Measurements from ENCODE around the gene CTNNA1. TPM values are rescaled to one million over a fixed set of nuclear protein-coding genes. Genes with fewer than 3 reads are reported as not detected.

Gene CTNNA1
- total RNA-seq, 1 experiment from 2014 or later = 1.9 TPM

DNA sequence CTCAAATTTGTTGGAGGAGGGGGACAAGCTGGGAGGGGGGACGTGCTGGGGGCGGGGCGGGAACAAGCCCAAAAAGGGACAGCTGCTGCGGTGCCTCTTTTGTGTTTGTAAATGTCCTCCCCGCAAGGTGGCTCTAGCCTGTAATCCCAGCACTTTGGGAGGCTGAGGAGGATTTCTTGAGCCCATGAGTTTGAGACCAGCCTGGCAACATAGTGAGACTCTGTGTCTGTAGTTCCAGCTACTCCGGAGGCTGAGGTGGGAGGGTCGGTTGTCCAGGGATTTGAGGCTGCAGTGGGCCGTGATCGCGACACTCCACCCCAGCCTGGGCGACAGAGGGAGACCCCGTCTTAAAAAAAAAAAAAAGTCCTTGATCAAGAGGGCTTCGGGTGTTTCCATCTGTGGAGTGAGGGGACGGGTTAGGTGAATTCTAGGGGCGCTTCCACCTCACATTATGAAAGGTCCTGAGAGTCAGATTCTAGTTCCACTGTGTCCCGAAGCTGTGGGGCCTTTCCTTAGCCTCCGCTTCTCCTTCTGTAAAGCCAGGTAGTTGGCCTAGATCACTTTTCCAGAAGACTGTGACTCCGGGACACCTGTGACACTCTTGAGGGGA lies 779 bp upstream of the CTNNA1 start:
- no peaks in the 10 kb centered on the region for H3F3A ChIP-seq (ENCODE audit: low read length, unreplicated experiment)
- peak overlapping the region; percentile 94 for H3K4me2 ChIP-seq (ENCODE audit: low read length)
- ATAC-seq (peak; percentile 28), DNase-seq (peak; percentile 37)
- TF ChIP-seq EZH2 (IDR thresholded peaks at IDR 0.05; ENCODE audit: low read length, unreplicated experiment) = no peak
- TF ChIP-seq, protein P1, sequence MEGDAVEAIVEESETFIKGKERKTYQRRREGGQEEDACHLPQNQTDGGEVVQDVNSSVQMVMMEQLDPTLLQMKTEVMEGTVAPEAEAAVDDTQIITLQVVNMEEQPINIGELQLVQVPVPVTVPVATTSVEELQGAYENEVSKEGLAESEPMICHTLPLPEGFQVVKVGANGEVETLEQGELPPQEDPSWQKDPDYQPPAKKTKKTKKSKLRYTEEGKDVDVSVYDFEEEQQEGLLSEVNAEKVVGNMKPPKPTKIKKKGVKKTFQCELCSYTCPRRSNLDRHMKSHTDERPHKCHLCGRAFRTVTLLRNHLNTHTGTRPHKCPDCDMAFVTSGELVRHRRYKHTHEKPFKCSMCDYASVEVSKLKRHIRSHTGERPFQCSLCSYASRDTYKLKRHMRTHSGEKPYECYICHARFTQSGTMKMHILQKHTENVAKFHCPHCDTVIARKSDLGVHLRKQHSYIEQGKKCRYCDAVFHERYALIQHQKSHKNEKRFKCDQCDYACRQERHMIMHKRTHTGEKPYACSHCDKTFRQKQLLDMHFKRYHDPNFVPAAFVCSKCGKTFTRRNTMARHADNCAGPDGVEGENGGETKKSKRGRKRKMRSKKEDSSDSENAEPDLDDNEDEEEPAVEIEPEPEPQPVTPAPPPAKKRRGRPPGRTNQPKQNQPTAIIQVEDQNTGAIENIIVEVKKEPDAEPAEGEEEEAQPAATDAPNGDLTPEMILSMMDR (conservative IDR thresholded peaks at IDR 0.05; ENCODE audit: low read depth, low read length) = peak; percentile 5; the same call in 1 of the 2 replicates
- ChIA-PET POLR2A (ENCODE audit: unreplicated experiment) (no interaction called here), CTCF (no interaction called here)
- H4K20me1 ChIP-seq (ENCODE audit: low read length) = peaks cover 31% of the 10 kb centered on the region
- intact Hi-C loops (cut with micrococcal nuclease) = no loop called here
- H3K9me2 ChIP-seq (replicated peaks; ENCODE audit: low read length) = no peaks in the 10 kb centered on the region
- no peaks in the 10 kb centered on the region for H3K9me3 ChIP-seq (ENCODE audit: low read length)
- TSS peak; percentile 78 for BruUV-seq (replicated peaks)
- H3K27me3 ChIP-seq (ENCODE audit: low read length) = no peaks in the 10 kb centered on the region
- H3K27ac ChIP-seq (ENCODE audit: low read length) = peak overlapping the region; percentile 87
- H3K9ac ChIP-seq (ENCODE audit: low read length) = peak overlapping the region; percentile 94
- no peaks in the 10 kb centered on the region for H3K36me3 ChIP-seq (ENCODE audit: low read depth, low read length)
- H3K4me3 ChIP-seq (ENCODE audit: low read length) = peak overlapping the region; percentile 76
- peaks cover 42% of the 10 kb centered on the region for H3K79me2 ChIP-seq (ENCODE audit: low read length)
- H3K4me1 ChIP-seq (ENCODE audit: insufficient read depth, low read length) = peaks cover 13% of the 10 kb centered on the region
- H2AFZ ChIP-seq (ENCODE audit: low read length) = peak overlapping the region; percentile 75

DNA sequence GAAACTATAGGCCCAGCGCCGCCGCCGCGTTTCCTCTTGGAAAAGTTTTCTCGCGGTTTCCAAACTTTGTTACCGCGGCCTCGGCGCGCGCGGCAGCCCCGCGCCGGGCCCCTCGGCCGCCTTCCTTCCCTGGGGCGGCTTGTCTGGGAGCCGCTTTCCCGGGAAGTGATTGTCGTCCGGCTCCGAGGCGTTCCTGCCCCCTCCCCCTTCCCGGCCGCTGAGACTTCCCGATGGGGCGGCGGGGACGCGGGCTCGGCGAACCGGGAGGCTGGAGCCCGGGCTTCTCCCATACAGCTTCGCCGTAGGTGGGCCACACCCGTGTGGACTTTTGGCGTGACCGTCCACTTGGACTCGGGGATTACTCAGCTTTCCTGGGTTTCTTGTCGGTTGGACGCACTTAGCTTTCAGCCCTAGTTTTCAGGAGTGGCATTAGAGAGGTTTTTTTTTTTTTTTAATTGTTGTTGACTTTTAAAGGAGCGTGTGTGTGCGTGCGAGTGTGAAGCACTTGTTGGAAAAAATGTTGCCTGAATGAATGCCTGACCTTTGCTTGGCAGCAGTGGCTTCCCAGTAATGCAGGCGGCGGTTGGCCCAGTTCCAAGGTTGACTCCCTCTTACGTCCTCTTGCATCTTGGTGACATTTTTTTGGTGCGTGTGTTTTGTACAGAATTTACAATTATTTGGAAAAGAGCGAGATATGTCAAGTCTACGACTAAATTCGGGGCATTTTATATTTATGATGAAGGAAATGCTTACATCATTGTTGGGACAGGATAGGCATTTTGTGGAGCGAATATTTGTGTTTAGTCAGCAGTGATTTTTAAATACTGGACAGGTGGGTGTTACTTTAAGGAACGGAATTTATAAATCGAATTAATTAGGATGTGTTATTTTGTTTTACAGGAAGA lies 821 bp downstream of the CTNNA1 start:
- Histone ChIP-seq H3K27ac (ENCODE audit: low read length) (peak overlapping the region; percentile 87), H3K4me2 (ENCODE audit: low read length) (peak overlapping the region; percentile 96), H3K79me2 (ENCODE audit: low read length) (peaks cover 56% of the 10 kb centered on the region), H3K9me2 (replicated peaks; ENCODE audit: low read length) (no peaks in the 10 kb centered on the region), H3K9ac (ENCODE audit: low read length) (peak overlapping the region; percentile 94), H3K27me3 (ENCODE audit: low read length) (no peaks in the 10 kb centered on the region), H3F3A (ENCODE audit: low read length, unreplicated experiment) (no peaks in the 10 kb centered on the region), H2AFZ (ENCODE audit: low read length) (no peak overlapping the region; the same call in 1 of the 2 replicates), H4K20me1 (ENCODE audit: low read length) (peaks cover 34% of the 10 kb centered on the region), H3K4me1 (ENCODE audit: insufficient read depth, low read length) (peaks cover 13% of the 10 kb centered on the region), H3K4me3 (ENCODE audit: low read length) (peak overlapping the region; percentile 97), H3K9me3 (ENCODE audit: low read length) (no peaks in the 10 kb centered on the region), H3K36me3 (ENCODE audit: low read depth, low read length) (no peaks in the 10 kb centered on the region)
- peak; percentile 42 for ATAC-seq
- peak; percentile 78 for DNase-seq
- intact Hi-C loops (cut with micrococcal nuclease) = no loop called here
- TF ChIP-seq EZH2 (IDR thresholded peaks at IDR 0.05; ENCODE audit: low read length, unreplicated experiment) (no peak), EZH2phosphoT487 (IDR thresholded peaks at IDR 0.05; ENCODE audit: borderline replicate concordance, low read length) (no peak)
- TF ChIP-seq, protein P1 (conservative IDR thresholded peaks at IDR 0.05; ENCODE audit: low read depth, low read length) = no peak
- TSS peak; percentile 65 for BruUV-seq (replicated peaks)
- CTCF ChIA-PET = interaction anchor here (1.0 kb wide), 1 partner anchor 232 kb away, joined by 5 read pairs; no protein-coding TSS in a partner anchor
- POLR2A ChIA-PET (ENCODE audit: unreplicated experiment) = no interaction called here

All from PC-3 (cell line).